GM21619 (cell line): ENCODE measurements around the gene ICE1.
A peak's percentile ranks its signal among the peaks of the same experiment; 100 is the strongest.
"Not testable (repeated sequence)": the region's sequence is repeated elsewhere in the genome, so short reads cannot be mapped to it uniquely, and the experiment has no call there.

Source experiments
- ATAC-seq: cut with Tn5 transposase; IDR thresholded peaks from one replicate; pipeline ENCODE4 v1.9.1; 2021; ENCODE audit not compliant: unreplicated experiment

Gene ICE1

GRCh38 chr5:5421961-5422818 lies at the start of gene ICE1:
ICE1 (plus strand) TSS chr5:5422677; CDS start chr5:5422916, 239 bp downstream.
- peak; percentile 82 for ATAC-seq

- ATAC-seq, result no peak
Measured at GRCh38 chr5:5372930-5373329, 49.5 kb upstream of the ICE1 start.

GRCh38 chr5:5373351-5373989 lies 49.0 kb upstream of the ICE1 start:
- no peak for ATAC-seq

GRCh38 chr5:5374009-5374715 lies 48.3 kb upstream of the ICE1 start:
- ATAC-seq, result no peak

- no peak for ATAC-seq
Measured at GRCh38 chr5:5377780-5378179, 44.7 kb upstream of the ICE1 start.

GRCh38 chr5:5378531-5378930 lies 43.9 kb upstream of the ICE1 start:
- ATAC-seq, result no peak

GRCh38 chr5:5380298-5380697 lies 42.2 kb upstream of the ICE1 start:
- no peak for ATAC-seq

GRCh38 chr5:5381310-5381913 lies 41.1 kb upstream of the ICE1 start:
- ATAC-seq, result no peak

GRCh38 chr5:5383461-5383860 lies 39.0 kb upstream of the ICE1 start:
- no peak for ATAC-seq

GRCh38 chr5:5384660-5385330 lies 37.7 kb upstream of the ICE1 start:
- ATAC-seq, result no peak

- ATAC-seq, result no peak
Measured at GRCh38 chr5:5385331-5385662, 37.2 kb upstream of the ICE1 start.

- no peak for ATAC-seq
Measured at GRCh38 chr5:5386329-5386728, 36.1 kb upstream of the ICE1 start.

GRCh38 chr5:5387192-5387591 lies 35.3 kb upstream of the ICE1 start:
- ATAC-seq, result no peak

GRCh38 chr5:5387777-5388176 lies 34.7 kb upstream of the ICE1 start:
- no peak for ATAC-seq

GRCh38 chr5:5390121-5390869 lies 32.2 kb upstream of the ICE1 start:
- ATAC-seq, result not testable (repeated sequence)

GRCh38 chr5:5392504-5392903 lies 30.0 kb upstream of the ICE1 start:
- not testable (repeated sequence) for ATAC-seq

- not testable (repeated sequence) for ATAC-seq
Measured at GRCh38 chr5:5394384-5394986, 28.0 kb upstream of the ICE1 start.

- not testable (repeated sequence) for ATAC-seq
Measured at GRCh38 chr5:5395093-5395492, 27.4 kb upstream of the ICE1 start.

GRCh38 chr5:5398071-5398470 lies 24.4 kb upstream of the ICE1 start:
- no peak for ATAC-seq

GRCh38 chr5:5401095-5401494 lies 21.4 kb upstream of the ICE1 start:
- ATAC-seq, result no peak
